ENCODE measurements around the gene DDA1.
A peak's percentile ranks its signal among the peaks of the same experiment; 100 is the strongest.
"Not testable (repeated sequence)": the region's sequence is repeated elsewhere in the genome, so short reads cannot be mapped to it uniquely, and the experiment has no call there.

Gene DDA1

DNA sequence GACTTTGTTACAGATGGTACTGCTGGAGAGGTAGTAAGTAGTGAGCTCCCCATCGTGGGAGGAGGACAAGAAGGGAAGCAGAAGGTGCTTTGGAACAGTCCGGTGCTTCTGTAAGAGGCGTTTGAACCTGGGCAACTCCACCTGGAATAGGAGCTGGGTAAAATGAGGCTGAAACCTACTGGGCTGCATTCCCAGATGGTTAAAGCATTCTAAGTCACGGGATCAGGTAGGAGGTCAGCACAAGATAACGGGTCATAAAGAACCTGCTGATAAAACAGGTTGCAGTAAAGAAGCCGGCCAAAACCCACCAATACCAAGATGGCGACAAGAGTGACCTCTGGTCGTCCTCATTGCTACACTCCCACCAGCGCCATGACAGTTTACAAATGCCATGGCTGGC, 22.6 kb upstream of the DDA1 start:
- DNase-seq (ENCODE audit: low spot score) = no peak

DNA sequence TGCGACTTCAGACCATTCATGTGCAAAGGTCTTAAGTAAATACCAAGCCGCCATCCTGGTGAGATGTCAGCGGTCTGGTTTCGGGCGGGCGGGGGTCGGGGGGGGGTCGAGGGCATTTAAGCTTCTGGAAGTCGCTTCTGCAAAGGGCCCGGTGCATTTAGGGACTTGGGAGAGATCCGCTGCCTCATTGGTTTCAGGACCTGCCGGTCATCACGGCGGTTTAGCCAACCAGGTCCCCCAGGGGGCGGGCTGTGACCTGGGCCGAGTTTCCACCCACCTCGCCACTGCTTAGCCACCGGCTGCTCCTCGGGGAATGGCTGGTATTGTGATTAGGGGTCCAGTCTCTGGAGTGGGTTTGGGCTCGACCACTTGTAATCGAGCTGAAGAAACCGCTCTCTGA, 19.9 kb upstream of the DDA1 start:
- no peak for DNase-seq (ENCODE audit: low spot score)

DNA sequence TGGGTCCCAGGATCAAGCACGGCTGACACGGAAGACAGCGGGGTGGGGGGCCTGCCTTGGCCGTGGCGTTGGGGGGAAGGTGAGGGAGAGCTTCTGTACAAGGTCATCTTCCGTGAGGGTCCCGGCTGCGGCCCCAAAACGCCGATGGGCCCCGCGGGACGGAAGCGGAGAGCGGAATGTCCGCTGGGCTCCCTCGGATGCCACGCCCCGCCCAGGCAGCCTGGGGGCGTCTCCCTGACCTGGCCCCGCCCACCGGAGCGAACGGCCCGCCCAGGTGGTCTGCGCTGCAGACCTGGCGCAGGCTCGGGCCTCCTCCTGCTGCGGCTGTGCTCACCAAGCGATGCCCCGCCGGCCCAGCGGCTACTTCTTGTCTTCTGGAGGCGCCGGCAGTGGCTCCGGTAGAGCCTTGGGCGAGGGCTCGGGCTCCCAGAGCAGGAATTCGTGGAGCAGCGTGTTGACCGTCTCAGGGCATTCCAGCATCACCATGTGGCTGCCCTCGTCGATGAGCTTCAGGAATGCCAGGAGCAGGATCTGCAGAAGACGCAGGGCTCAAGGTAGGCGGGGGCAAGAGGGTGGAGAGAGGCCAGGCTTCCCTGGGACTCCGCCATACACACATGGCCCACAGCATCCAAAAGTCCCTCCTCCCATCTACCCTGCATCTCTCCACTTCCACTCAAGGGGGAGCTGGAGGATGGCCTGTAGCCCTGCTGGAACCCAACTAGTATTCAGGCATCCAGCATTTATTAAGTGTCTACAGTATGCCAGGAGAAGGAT, 16.9 kb upstream of the DDA1 start:
- peak; percentile 76 for DNase-seq (ENCODE audit: low spot score)

DNA sequence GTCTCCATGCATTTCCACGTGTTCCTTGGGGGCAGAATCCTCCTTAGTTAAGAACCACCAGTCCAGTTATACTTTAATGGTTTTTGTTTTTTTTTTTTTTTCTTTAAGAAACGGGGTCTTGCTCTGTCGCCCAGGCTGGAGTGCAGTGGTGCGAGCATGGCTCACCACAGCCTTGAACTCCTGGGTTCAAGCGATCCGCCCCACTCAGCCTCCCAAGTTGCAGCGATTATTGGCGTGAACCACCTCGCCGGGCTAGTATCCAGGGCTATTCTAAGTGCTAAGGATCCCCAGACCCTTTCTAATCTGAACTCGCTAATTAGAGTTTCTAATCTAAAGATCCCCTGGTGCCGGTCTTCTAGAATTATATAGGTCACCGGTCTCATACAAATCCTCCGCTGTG, 15.8 kb upstream of the DDA1 start:
- DNase-seq (ENCODE audit: low spot score) = no peak

DNA sequence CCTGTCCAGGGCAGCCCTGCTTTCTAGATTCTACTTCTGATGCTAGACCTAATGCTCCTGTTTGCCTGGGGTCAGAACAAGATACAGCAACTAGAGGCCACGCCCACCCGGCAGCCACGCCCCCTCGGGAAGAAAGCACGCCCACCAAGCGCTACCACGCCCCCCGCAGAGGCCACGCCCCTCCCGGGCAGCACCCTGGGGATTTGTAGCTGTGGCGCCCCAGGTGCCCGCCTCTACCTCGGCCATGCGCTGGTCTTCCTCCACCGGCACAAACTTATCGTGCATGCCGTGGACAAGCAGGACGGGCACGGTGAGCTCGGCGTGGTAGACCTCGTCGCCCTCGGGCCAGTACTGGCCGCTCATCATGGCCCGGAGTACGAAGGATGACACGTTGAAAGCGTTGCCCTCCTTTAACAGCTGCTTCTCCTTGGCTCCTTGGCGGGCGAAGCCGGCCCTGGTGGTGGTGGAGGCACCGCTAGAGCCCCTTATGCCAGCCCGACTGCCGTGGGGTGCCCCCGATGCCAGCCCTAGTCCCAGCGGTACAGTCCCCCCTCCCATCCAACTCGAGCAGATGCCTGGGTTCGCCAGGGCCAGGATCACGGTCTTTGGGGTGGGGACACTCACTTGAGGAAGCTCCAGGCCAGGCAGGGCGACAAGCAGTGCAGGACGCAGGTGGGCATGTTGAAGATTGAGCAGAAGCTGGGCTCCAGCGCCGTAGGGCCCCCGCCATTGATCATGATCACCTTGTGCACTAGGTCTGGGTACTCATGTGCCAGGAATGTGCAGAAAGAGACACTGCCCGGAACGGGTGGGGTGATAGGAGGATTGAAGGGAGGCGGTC, 15.1 kb upstream of the DDA1 start:
- DNase-seq (ENCODE audit: low spot score) = no peak

DNA sequence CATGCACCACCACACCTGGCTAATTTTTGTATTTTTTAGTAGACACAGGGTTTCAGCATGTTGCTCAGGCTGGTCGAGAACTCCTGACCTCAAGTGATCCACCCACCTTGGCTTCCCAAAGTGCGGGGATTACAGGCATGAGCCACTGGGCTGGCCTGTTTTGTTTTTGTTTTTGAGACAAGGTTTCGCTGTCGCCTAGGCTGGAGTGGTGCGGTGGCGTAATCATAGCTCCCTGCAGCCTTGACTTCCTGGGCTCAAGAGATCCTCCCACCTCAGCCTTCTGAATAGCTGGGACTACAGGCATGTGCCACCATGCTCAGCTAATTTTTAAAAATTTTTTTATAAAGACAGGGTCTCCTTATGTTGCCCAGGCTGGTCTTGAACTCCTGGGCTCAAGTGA, 13.8 kb upstream of the DDA1 start:
- not testable (repeated sequence) for DNase-seq (ENCODE audit: low spot score)

DNA sequence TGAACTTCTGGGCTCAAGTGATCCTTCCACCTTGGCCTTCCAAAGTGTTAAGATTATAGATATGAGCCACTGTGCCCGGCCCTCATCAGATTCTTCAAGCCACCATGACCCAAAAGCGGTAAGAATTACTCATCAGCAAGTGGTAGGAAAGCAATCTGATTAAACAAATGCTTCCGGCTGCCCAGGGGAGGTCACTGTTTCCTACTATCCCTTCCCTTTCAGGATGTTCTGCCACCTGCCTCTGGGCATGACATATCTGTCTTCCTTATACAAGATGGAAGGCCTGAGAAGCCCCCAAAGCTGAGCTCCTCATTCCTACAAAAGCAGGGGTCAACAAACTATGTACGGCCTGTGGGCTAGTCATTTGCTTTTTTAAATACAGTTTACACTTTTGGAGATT, 13.1 kb upstream of the DDA1 start:
- DNase-seq (ENCODE audit: low spot score) = no peak

DNA sequence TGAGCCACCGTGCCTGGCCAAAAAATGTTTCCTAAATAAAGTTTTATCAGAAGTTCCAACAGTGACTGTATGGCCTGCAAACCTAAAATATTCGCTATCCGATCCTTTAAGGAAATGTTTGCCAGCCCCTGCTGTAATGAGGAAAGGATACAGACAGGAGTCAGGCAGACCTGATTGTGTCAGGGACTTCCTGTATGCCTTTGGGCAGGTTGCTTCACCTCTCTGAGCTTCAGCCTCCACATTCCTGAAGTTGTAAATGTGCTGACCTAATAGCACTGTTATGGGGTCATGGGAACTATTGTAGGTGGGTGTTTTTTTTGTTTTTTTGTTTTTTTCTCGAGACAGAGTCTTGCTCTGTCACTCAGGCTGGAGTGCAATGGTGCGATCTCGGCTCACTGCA, 12.4 kb upstream of the DDA1 start:
- no peak for DNase-seq (ENCODE audit: low spot score)

DNA sequence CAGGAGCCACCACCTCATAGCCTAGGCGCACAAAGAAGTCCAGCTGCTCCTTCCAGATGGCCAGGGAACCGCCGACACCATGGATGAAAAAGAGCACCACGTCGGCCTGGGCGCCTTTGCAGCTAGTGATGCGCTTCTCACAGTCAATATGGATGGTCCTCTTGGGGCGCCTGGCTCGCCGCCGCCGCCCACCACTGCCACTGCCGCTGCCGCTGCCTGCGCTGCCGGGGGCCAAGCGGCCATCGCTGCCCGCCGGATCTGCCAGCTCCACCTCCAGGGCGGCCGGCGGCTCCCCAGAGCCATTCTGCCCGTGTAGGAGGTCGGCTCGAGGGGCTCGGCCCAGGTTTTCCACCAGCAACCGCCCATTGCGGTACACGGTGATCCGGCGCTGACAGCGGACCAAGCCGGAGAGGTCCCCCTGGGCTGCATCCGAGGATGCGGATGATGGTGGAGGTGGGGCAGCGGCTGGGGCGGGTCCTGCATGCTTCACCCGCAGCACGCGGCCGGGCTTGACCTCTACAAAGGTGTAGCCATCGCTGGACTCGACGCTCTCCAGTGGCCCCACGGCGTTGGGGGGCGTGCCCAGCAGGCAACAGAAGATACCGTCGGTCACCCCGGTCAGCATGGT, 8.3 kb upstream of the DDA1 start:
- no peak for DNase-seq (ENCODE audit: low spot score)

DNA sequence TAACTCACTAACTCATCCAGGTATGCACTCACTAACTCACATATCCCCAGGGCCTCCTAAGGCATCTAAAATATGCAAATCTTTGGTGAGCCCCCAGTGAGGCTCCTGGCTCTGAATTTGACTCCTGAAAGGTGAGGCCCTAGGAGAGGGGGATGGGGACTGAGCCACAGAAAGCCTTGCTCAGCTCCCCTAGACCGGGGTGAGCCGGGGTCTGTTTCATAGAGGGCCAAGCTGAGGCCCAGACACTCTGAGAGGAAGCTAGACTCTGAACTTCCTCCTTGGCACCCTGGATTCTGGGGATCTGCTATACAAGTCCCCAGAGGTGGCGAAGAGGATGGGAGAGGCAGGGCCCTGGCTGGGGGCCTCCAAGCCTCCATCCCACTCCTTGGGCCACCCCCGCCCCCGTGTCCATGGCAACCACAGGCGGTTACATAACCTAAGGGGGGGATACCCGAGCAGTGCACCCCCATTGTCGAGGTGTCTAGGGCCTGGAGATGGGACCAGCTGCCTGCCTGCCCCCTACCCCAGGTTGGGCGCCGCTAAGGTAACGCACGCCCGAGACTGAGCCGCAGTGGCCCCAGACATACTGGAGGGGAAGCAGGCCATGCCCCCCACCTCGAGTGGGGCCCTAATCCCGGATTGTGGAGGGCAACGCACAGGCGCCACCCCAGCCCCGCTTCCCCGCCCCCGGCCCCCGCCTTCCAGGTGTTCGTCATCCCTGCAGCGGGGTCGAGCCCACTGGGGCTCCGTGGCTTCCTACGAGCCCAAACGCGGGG, 6.8 kb upstream of the DDA1 start:
- DNase-seq (ENCODE audit: low spot score) = no peak

DNA sequence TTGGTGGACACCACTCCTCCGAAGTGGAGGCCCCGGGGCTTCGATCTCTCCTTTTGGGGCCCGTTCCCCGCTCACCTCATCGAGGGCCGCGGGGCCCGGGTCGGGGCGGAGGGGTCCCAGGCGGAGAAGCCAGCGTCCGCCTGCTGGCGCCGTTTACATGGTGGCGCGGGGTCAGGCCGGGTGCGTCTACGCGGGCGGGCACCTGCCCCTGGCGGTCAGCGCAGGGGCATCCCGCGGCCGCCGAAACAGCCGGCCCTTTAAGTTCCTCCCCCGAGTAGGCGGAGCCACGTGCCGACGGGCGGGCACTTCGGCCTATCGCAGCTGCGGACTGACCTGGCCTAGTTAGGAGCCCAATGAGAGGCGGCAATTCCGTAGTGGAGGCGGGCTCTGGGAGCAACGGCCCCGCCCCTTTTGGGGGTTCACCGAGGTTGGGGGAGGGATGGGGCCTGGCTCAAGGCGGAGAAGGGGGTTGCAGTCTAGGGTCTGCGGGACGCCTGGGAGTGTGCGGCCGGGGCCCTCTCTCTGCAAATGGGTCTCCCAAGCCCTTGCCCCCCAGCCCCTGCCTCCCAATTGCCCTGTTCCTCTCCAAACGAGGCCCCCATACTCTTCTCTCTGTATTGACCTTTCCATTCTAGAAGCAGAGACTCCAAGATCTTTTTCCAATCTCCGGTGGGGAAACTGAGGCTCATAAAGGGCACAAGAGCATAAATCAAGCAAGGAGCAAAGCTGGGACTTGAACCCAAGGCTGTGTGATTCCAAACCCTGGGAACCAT, 6.0 kb upstream of the DDA1 start, which contains the start of gene ABHD8:
Gene ABHD8 (minus strand): TSS at position 259 of the 773 bp plus-strand sequence. CDS start 1,809 bp downstream, outside the sequence.
- DNase-seq (ENCODE audit: low spot score) = peak; percentile 89

DNA sequence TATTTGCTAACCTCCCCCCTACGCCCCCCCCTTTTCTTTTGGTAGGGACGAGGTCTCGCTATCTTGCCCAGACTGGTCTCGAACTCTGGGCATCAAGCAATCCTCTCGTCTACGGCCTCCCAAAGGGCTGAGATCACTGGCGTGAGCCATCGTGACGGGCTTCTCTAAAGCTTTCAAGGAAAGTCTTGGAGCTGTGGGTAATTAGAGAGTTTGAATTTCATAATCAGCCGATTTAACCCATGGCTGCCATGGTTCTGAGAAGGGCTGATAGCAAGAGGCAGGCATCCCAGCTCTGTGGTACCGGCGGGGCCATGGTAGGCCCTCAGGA, 5.5 kb upstream of the DDA1 start:
- no peak for DNase-seq (ENCODE audit: low spot score)

DNA sequence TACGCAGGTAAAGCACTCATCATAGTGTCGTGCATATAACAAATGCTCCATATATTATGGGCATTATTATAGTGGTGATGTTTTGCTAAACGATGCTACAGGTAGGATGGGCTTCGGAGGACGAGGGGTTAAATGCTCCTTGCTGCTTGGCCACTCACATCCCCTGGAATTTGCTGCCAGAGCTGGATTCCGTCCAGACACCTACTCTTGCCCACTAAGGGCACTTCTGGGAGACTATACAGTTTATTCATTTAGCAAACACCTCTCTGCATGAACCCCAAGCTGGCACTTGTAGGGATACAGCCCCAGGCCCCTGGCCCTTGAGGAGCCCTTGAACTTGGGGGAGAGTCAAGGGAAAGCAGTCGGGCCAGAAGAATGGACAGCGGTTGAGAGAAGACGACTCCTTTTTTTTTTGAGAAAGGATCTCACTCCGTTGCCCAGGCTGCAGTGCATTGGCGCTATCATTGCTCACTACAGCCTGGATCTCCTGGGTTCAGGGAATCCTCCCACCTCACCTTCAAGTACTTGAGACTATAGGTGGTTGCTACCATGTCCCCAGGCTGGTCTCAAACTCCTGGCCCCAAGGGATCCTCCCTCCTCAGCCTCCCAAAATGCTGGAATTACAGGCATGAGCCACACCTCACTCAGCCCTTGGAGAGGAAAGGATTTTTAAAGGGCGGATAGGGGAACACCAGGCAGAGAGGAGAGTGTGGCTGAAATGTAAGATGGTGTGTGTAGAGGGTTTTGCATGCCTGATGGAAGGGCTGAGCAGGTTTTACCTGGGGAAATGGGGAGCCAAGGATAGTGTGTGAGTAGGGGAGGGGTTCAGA, 4.8 kb upstream of the DDA1 start:
- peak; percentile 31 for DNase-seq (ENCODE audit: low spot score)

DNA sequence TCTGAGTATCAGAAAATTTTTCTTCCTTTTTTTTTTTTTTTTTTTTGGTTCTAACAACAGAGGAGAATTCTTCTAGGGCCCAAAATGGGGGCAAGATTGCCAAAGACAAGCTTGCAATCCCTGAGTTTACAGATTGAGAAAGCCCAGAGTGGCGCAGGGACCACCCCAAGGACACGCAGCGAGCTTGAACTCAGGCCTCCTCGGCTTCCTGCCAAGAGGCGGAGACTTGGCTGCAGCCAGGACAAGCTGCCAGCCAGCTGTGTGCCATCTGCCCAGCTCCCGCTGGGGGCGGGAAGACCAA, 4.2 kb upstream of the DDA1 start:
- no peak for DNase-seq (ENCODE audit: low spot score)

DNA sequence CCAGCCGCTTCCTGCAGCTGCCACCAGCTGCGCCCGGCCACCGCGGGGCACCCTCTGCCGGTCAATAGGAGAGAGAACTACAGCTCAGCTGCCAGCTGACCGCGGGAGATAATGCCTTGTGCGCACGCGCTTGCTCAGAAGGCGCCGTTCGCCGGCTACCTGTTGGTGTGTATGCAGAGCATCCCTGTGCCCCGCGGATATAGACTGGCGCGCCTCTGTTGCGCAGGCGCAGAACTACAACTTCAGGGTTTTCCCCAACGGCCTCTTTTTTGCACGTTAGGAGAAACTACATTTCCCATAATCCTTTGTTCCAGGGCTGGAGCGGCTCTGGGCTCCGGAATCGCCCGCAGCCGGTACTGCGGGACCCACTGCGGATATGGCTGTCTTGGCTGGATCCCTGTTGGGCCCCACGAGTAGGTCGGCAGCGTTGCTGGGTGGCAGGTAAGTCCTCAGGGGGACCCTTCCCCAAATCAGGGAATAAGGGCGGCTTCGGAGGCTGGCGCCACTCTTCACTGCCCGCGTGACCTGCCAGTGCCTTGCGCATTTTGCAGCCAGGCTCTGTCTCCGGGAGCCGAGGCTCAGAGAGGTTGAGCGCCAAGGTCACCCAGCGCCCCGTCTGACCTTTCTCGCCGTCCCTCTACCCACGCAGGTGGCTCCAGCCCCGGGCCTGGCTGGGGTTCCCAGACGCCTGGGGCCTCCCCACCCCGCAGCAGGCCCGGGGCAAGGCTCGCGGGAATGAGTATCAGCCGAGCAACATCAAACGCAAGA, 3.7 kb upstream of the DDA1 start, which contains the start of gene MRPL34:
Gene MRPL34 (plus strand): TSS at position 356 of the 768 bp plus-strand sequence. CDS start 21 bp downstream, at position 377.
- DNase-seq (ENCODE audit: low spot score) = peak; percentile 98

DNA sequence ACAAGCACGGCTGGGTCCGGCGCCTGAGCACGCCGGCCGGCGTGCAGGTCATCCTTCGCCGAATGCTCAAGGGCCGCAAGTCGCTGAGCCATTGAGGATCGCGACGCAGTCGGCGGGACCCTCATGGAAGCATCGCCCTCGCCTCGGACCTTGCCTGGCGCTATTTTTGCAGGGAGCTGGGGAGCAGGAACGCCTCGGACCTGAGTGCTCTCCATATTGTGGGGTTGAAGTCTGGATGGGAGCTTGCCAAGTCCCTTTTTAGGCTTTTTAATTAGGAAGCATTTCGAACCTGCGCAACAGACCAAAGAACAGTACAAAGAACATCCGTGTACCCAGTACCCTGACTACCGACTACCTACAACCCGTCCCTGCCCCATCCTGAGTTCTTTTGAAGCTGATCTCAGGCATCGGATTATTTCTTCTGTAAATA, 3.1 kb upstream of the DDA1 start:
- peak; percentile 24 for DNase-seq (ENCODE audit: low spot score)

DNA sequence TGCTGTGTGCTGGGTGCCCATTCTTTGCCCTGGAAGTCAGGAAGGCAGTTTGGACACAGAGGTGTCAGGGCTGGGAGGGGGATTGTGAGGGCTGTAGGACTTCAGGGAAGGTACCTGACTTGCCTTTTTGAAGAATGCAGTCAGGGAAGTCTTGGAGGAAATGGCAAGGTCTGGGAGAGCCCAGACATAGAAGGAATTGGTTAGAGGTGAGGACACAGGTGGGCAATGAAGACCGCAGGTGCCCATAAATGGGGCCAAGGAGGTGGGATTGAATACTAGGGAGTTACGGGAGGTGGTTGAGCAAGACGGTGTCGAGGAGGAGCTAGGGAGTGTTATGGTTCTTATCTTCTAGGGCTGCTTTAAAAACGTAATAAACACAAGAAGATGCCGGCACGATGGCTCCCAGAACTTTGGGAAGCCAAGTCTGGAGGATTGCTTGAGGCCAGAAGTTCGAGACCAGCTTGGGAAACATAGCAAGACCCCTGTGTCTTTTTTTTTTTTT, 1.4 kb upstream of the DDA1 start:
- no peak for DNase-seq (ENCODE audit: low spot score)

DNA sequence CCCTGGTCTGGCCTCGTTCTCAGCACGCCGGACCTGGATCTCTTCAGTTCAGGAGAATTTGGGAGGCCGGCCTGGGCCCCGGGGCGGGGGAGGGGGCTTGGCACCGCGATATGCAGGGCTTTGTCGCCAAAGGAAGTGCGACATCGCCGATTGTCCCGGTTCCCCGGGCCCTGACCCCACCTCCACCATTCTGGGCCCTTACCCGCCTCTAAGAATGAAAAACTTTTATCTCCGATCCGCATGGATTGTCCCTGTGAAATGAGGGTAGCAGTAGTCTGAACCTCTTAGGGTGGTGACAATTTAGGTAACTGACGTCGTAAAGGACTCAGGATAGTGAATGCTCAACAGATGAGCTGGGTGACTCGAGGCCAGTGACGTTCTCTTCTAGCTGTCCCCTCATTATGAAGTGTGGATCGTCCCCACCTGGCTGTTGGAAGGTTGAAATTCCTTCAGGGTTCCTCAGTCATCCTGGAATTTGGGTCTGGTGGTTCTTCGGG, 650 bp downstream of the DDA1 start:
- DNase-seq (ENCODE audit: low spot score) = no peak

DNA sequence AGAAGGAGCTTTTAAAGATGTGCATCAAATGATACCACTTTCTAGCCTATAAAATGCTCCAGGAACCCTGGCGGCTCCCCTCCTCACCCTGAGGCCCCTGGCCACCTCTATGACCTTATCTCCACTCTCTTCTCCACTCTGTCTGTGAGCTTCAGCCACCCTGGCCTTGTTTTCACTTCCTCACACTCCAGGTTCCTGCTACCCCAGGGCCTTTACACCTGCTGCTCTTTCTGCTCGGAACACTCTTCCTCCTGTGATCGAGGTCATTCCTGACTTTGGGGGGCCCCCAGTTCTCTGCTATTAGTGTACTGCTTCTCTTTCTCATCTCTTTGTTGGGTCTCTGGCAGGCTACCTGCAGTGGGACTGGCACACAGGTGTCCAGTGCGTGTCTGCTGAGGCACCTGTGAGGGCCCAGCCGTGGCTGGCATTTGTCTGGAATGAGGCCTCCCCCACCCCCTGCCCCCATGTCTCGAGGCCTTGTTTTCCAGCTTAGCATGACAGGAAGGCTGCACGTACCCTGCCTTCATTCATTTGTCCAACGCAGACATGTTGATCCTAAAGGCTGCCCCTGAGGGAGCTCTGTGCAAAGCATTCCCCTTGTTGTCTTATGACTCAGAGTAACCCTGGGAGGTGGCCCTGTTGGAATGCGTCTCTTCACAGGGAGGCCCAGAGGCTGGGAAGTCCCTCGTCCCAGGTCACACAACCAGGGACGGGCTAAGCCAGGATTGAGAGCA, 2.3 kb downstream of the DDA1 start:
- no peak for DNase-seq (ENCODE audit: low spot score)
